WTC11 (cell line): ENCODE results near the gene TSC22D3. TPM values are rescaled to one million over a fixed set of nuclear protein-coding genes. Genes with fewer than 3 reads are reported as not detected.

ENCODE experiments used
- ATAC-seq: fragments of 200-7000 bp; cut with Tn5 transposase; 2 replicates; pipeline ENCODE4 v1.10.0; 2021; ENCODE audit warnings: mild to moderate bottlenecking, moderate library complexity
- CTCF ChIA-PET: fragments of 300-600 bp; sonication (Branson Sonifier 250); formaldehyde crosslinking; loops from one replicate; lab custom pipeline; 2021; ENCODE audit warnings: antibody characterized with exemption; lab: Charles Lee
- POLR2A ChIA-PET: fragments of 350-600 bp; sonication (Branson Sonifier 250); formaldehyde crosslinking; loops from one replicate; lab custom pipeline; 2021; ENCODE audit warnings: antibody characterized with exemption; lab: Charles Lee
- DNase-seq: peaks from one replicate; pipeline ENCODE4 v3.0.0; 2021; ENCODE audit warnings: low spot score
- H3K27ac Mint-ChIP-seq: 2 replicates; pipeline ENCODE4 v1.8.0; 2021; ENCODE audit warnings: mixed read lengths
- H3K27me3 Mint-ChIP-seq: 2 replicates; pipeline ENCODE4 v1.8.0; 2021; ENCODE audit warnings: low read depth, mild to moderate bottlenecking, moderate library complexity, mixed read lengths
- H3K36me3 Mint-ChIP-seq: 2 replicates; pipeline ENCODE4 v1.8.0; 2021; ENCODE audit warnings: mixed read lengths
- H3K4me1 Mint-ChIP-seq: 2 replicates; pipeline ENCODE4 v1.8.0; 2022; ENCODE audit warnings: mixed read lengths
- H3K4me3 Mint-ChIP-seq: 2 replicates; pipeline ENCODE4 v1.8.0; 2021; ENCODE audit warnings: mild to moderate bottlenecking, moderate library complexity, mixed read lengths
- H3K9me3 Mint-ChIP-seq: 2 replicates; pipeline ENCODE4 v1.8.0; 2021; ENCODE audit warnings: mixed read lengths
- CBFB ChIP-seq: sonication (generic); formaldehyde crosslinking; IDR thresholded peaks from 2 replicates; pipeline ENCODE4 v1.8.1; 2022; ENCODE audit warnings: mild to moderate bottlenecking, low read depth, missing genetic modification reagents
- CREB1 ChIP-seq: sonication (generic); formaldehyde crosslinking; IDR thresholded peaks from 2 replicates; pipeline ENCODE4 v1.8.0; 2023; ENCODE audit warnings: mild to moderate bottlenecking, missing genetic modification reagents
- CREM ChIP-seq: sonication (generic); formaldehyde crosslinking; IDR thresholded peaks from 2 replicates; pipeline ENCODE4 v1.8.1; 2022; ENCODE audit warnings: mild to moderate bottlenecking, missing genetic modification reagents, moderate library complexity
- EMX1 ChIP-seq: fragments of 250-450 bp; sonication (Bioruptor Pico); IDR thresholded peaks from 2 replicates; pipeline ENCODE4 v1.8.0; 2021; ENCODE audit warnings: mild to moderate bottlenecking
- ESRRA ChIP-seq: sonication (generic); formaldehyde crosslinking; IDR thresholded peaks from 2 replicates; pipeline ENCODE4 v1.8.1; 2022; ENCODE audit warnings: mild to moderate bottlenecking, missing genetic modification reagents, borderline replicate concordance
- GRHL2 ChIP-seq: fragments of 250-450 bp; sonication (Bioruptor Pico); IDR thresholded peaks from 2 replicates; pipeline ENCODE4 v1.8.0; 2022; ENCODE audit warnings: mild to moderate bottlenecking, moderate library complexity; ENCODE audit not compliant: insufficient replicate concordance, severe bottlenecking
- PRRX2 ChIP-seq: fragments of 250-450 bp; sonication (Bioruptor Pico); IDR thresholded peaks from 2 replicates; pipeline ENCODE4 v1.8.0; 2021; ENCODE audit warnings: mild to moderate bottlenecking
- SMAD3 ChIP-seq: sonication (generic); formaldehyde crosslinking; IDR thresholded peaks from 2 replicates; pipeline ENCODE4 v1.8.0; 2022; ENCODE audit warnings: missing genetic modification reagents, mild to moderate bottlenecking, borderline replicate concordance
- TP53 ChIP-seq: sonication (generic); formaldehyde crosslinking; IDR thresholded peaks from 2 replicates; pipeline ENCODE4 v1.8.1; 2023; ENCODE audit warnings: mild to moderate bottlenecking, missing genetic modification reagents
- ZNF317 ChIP-seq: sonication (generic); formaldehyde crosslinking; IDR thresholded peaks from 2 replicates; pipeline ENCODE4 v1.8.1; 2023; ENCODE audit warnings: low read depth, mild to moderate bottlenecking, moderate library complexity, missing genetic modification reagents, borderline replicate concordance
- total RNA-seq: library from RNA; stranded (reverse); gene quantifications from 3 replicates; pipeline ENCODE4 v1.2.3, GENCODE V29; 2021
- TF ChIP-seq, protein P1 (sequence below): sonication (generic); formaldehyde crosslinking; IDR thresholded peaks from 2 replicates; pipeline ENCODE4 v1.8.0; 2022; ENCODE audit warnings: mild to moderate bottlenecking, missing genetic modification reagents
- TF ChIP-seq, protein P2 (sequence below): sonication (generic); formaldehyde crosslinking; IDR thresholded peaks from 2 replicates; pipeline ENCODE4 v1.8.1; 2022; ENCODE audit warnings: low read depth, mild to moderate bottlenecking, moderate library complexity, missing genetic modification reagents, borderline replicate concordance
- TF ChIP-seq, protein P3 (sequence below): sonication (generic); formaldehyde crosslinking; IDR thresholded peaks from 2 replicates; pipeline ENCODE4 v1.8.1; 2023; ENCODE audit warnings: mild to moderate bottlenecking, missing genetic modification reagents
- TF ChIP-seq, protein P4 (sequence below): fragments of 250-450 bp; sonication (Bioruptor Pico); IDR thresholded peaks from 2 replicates; pipeline ENCODE4 v2.1.2; 2022; ENCODE audit warnings: mild to moderate bottlenecking, moderate library complexity
- TF ChIP-seq, protein P5 (sequence below): fragments of 250-450 bp; sonication (Bioruptor Pico); IDR thresholded peaks from 2 replicates; pipeline ENCODE4 v1.9.0; 2021; ENCODE audit warnings: mild to moderate bottlenecking, borderline replicate concordance
- TF ChIP-seq, protein P6 (sequence below): sonication (generic); formaldehyde crosslinking; IDR thresholded peaks from 2 replicates; pipeline ENCODE4 v1.8.0; 2022; ENCODE audit warnings: missing genetic modification reagents

The TSC22D3 gene
- total RNA-seq, 1 experiment from 2014 or later, result 15.7 TPM

DNA sequence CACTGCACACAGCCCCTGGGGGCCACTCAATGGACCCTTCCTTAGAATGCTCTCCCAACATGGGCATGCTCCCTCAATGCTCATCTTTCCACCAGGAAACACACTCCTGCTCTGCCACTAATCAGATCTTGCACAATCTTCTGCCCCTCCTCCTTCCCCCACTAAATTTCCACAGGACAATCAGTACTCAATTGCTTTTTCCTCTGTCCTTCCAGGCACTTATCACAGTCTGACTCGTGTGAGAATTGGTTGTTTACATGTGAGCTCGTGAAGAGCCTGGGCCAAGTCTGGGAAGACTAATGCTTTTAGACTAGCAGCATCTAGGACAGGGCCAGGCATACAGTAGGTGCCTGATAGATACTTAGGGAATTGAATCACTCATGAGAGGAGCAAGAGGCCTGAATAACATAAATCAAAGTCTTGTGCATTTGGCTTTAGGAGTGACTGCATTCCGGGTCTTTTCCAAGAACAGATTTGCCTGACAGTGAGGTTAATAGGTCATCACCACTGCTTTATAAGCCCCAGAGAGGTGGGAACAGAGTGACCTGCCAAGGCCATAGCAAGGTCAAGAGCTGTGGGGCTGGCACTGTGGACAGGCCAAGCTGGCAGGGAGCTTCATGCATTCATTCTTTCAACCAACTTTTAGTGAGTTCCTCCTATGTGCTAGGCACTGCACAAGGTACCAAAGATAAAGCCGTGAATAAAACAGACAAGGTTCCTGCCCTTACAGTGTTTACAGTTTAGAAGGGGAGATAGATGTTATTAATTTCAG, 92.3 kb downstream of the TSC22D3 start:
- Mint-ChIP-seq H3K27ac (no peak overlapping the region), H3K36me3 (no peaks in the 10 kb centered on the region), H3K4me3 (no peak overlapping the region), H3K27me3 (peaks cover 2% of the 10 kb centered on the region; the same call in 1 of the 2 replicates), H3K4me1 (no peaks in the 10 kb centered on the region), H3K9me3 (peaks cover 4% of the 10 kb centered on the region; the same call in 1 of the 2 replicates)
- ChIA-PET CTCF (no interaction called here), POLR2A (no interaction called here)
- no peak for ATAC-seq
- DNase-seq, result no peak
- TF ChIP-seq PRRX2 (CRISPR knock-in tag) (no peak), ZNF317 (no peak), SMAD3 (CRISPR knock-in tag) (no peak), CREM (CRISPR knock-in tag) (no peak), TP53 (CRISPR knock-in tag) (no peak), CREB1 (CRISPR knock-in tag) (no peak), CBFB (CRISPR knock-in tag) (no peak), GRHL2 (CRISPR knock-in tag) (no peak), EMX1 (no peak), ESRRA (CRISPR knock-in tag) (no peak)
- TF ChIP-seq, protein P1, sequence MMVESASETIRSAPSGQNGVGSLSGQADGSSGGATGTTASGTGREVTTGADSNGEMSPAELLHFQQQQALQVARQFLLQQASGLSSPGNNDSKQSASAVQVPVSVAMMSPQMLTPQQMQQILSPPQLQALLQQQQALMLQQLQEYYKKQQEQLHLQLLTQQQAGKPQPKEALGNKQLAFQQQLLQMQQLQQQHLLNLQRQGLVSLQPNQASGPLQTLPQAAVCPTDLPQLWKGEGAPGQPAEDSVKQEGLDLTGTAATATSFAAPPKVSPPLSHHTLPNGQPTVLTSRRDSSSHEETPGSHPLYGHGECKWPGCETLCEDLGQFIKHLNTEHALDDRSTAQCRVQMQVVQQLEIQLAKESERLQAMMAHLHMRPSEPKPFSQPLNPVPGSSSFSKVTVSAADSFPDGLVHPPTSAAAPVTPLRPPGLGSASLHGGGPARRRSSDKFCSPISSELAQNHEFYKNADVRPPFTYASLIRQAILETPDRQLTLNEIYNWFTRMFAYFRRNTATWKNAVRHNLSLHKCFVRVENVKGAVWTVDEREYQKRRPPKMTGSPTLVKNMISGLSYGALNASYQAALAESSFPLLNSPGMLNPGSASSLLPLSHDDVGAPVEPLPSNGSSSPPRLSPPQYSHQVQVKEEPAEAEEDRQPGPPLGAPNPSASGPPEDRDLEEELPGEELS (CRISPR knock-in tag), result no peak
- TF ChIP-seq, protein P2, sequence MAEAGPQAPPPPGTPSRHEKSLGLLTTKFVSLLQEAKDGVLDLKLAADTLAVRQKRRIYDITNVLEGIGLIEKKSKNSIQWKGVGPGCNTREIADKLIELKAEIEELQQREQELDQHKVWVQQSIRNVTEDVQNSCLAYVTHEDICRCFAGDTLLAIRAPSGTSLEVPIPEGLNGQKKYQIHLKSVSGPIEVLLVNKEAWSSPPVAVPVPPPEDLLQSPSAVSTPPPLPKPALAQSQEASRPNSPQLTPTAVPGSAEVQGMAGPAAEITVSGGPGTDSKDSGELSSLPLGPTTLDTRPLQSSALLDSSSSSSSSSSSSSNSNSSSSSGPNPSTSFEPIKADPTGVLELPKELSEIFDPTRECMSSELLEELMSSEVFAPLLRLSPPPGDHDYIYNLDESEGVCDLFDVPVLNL (CRISPR knock-in tag), result no peak
- TF ChIP-seq, protein P3, sequence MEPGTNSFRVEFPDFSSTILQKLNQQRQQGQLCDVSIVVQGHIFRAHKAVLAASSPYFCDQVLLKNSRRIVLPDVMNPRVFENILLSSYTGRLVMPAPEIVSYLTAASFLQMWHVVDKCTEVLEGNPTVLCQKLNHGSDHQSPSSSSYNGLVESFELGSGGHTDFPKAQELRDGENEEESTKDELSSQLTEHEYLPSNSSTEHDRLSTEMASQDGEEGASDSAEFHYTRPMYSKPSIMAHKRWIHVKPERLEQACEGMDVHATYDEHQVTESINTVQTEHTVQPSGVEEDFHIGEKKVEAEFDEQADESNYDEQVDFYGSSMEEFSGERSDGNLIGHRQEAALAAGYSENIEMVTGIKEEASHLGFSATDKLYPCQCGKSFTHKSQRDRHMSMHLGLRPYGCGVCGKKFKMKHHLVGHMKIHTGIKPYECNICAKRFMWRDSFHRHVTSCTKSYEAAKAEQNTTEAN, result no peak
- TF ChIP-seq, protein P4, sequence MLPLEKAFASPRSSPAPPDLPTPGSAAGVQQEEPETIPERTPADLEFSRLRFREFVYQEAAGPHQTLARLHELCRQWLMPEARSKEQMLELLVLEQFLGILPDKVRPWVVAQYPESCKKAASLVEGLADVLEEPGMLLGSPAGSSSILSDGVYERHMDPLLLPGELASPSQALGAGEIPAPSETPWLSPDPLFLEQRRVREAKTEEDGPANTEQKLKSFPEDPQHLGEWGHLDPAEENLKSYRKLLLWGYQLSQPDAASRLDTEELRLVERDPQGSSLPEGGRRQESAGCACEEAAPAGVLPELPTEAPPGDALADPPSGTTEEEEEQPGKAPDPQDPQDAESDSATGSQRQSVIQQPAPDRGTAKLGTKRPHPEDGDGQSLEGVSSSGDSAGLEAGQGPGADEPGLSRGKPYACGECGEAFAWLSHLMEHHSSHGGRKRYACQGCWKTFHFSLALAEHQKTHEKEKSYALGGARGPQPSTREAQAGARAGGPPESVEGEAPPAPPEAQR (CRISPR knock-in tag), result no peak
- TF ChIP-seq, protein P5, sequence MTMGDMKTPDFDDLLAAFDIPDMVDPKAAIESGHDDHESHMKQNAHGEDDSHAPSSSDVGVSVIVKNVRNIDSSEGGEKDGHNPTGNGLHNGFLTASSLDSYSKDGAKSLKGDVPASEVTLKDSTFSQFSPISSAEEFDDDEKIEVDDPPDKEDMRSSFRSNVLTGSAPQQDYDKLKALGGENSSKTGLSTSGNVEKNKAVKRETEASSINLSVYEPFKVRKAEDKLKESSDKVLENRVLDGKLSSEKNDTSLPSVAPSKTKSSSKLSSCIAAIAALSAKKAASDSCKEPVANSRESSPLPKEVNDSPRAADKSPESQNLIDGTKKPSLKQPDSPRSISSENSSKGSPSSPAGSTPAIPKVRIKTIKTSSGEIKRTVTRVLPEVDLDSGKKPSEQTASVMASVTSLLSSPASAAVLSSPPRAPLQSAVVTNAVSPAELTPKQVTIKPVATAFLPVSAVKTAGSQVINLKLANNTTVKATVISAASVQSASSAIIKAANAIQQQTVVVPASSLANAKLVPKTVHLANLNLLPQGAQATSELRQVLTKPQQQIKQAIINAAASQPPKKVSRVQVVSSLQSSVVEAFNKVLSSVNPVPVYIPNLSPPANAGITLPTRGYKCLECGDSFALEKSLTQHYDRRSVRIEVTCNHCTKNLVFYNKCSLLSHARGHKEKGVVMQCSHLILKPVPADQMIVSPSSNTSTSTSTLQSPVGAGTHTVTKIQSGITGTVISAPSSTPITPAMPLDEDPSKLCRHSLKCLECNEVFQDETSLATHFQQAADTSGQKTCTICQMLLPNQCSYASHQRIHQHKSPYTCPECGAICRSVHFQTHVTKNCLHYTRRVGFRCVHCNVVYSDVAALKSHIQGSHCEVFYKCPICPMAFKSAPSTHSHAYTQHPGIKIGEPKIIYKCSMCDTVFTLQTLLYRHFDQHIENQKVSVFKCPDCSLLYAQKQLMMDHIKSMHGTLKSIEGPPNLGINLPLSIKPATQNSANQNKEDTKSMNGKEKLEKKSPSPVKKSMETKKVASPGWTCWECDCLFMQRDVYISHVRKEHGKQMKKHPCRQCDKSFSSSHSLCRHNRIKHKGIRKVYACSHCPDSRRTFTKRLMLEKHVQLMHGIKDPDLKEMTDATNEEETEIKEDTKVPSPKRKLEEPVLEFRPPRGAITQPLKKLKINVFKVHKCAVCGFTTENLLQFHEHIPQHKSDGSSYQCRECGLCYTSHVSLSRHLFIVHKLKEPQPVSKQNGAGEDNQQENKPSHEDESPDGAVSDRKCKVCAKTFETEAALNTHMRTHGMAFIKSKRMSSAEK (CRISPR knock-in tag), result no peak
- TF ChIP-seq, protein P6, sequence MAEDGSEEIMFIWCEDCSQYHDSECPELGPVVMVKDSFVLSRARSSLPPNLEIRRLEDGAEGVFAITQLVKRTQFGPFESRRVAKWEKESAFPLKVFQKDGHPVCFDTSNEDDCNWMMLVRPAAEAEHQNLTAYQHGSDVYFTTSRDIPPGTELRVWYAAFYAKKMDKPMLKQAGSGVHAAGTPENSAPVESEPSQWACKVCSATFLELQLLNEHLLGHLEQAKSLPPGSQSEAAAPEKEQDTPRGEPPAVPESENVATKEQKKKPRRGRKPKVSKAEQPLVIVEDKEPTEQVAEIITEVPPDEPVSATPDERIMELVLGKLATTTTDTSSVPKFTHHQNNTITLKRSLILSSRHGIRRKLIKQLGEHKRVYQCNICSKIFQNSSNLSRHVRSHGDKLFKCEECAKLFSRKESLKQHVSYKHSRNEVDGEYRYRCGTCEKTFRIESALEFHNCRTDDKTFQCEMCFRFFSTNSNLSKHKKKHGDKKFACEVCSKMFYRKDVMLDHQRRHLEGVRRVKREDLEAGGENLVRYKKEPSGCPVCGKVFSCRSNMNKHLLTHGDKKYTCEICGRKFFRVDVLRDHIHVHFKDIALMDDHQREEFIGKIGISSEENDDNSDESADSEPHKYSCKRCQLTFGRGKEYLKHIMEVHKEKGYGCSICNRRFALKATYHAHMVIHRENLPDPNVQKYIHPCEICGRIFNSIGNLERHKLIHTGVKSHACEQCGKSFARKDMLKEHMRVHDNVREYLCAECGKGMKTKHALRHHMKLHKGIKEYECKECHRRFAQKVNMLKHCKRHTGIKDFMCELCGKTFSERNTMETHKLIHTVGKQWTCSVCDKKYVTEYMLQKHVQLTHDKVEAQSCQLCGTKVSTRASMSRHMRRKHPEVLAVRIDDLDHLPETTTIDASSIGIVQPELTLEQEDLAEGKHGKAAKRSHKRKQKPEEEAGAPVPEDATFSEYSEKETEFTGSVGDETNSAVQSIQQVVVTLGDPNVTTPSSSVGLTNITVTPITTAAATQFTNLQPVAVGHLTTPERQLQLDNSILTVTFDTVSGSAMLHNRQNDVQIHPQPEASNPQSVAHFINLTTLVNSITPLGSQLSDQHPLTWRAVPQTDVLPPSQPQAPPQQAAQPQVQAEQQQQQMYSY, result no peak
